ENCODE data around the gene ZSWIM4. TPM values are rescaled to one million over a fixed set of nuclear protein-coding genes. Genes with fewer than 3 reads are reported as not detected.
A peak's percentile ranks its signal among the peaks of the same experiment; 100 is the strongest.

ZSWIM4 gene
- total and polyA plus RNA-seq, 2 of the 4 experiments (the other 2 are of a cell fraction), result 2.2 to 6.2 TPM

DNA sequence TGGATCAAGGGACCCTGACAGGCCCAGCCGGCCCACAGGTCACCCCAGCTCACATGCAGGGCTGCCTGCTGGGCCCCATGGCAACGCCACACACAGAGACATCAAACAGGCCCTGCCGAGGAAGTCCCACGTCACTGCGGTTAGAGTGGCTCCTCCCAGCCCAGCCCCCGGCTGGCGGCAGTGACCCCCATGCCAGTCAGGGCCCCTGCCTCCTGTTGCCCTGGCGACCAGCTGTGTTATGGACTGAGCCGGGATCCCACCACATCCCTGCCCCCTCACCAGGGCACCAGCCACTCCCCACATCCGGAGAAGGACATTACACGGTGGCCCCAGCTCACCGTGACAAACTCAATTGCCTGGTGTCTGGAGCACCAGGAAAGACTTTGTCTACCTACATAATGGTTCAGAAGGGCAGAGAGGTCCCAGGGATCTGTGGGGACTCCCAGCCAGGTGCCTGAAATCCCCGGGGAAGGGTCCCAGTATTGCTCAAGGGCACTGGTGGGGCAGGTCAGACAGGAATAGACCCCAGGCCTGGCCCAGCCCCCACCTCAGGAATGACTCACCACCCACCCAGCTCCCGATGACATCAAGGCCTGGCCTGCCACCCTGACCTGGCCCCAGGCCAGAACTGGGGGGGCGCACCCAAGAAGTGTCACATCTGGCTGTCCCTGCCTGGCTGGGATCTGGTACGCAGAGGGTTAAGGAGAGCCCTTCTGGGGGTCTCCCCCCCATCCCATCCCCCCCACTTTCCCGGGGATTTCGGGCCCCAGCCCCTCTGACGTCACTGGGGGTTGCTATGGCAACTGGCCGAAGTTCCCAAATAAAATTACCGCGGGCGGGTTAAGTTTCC lies 51.5 kb downstream of the ZSWIM4 start:
- POLR2A ChIA-PET (ENCODE audit: unreplicated experiment), result interaction anchor here (0.5 to 1.1 kb wide), 4 partner anchors 9 to 663 kb away, joined by 3 to 12 read pairs (median 7); no protein-coding TSS in a partner anchor
- TF ChIP-seq RAD21 (IDR thresholded peaks at IDR 0.05; ENCODE audit: low read length), result 0 out of 2 replicates have a peak, but pooled peaks have one; percentile 12
- peak; percentile 19; the same call in 1 of the 2 replicates for TF ChIP-seq USF2 (IDR thresholded peaks at IDR 0.05; ENCODE audit: low read depth, low read length)
- TF ChIP-seq MAFK (IDR thresholded peaks at IDR 0.05; ENCODE audit: low read depth, low read length), result no peak
- no peak for TF ChIP-seq POLR2A (IDR thresholded peaks at IDR 0.05; ENCODE audit: low read depth, low read length)
- TF ChIP-seq FOS (IDR thresholded peaks at IDR 0.05; ENCODE audit: low read depth, low read length), result peak; percentile 90
- TF ChIP-seq, protein P1, sequence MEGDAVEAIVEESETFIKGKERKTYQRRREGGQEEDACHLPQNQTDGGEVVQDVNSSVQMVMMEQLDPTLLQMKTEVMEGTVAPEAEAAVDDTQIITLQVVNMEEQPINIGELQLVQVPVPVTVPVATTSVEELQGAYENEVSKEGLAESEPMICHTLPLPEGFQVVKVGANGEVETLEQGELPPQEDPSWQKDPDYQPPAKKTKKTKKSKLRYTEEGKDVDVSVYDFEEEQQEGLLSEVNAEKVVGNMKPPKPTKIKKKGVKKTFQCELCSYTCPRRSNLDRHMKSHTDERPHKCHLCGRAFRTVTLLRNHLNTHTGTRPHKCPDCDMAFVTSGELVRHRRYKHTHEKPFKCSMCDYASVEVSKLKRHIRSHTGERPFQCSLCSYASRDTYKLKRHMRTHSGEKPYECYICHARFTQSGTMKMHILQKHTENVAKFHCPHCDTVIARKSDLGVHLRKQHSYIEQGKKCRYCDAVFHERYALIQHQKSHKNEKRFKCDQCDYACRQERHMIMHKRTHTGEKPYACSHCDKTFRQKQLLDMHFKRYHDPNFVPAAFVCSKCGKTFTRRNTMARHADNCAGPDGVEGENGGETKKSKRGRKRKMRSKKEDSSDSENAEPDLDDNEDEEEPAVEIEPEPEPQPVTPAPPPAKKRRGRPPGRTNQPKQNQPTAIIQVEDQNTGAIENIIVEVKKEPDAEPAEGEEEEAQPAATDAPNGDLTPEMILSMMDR (conservative IDR thresholded peaks at IDR 0.05; ENCODE audit: low read depth, low read length), result no peak
- peak; percentile 32; the same call in 1 of the 2 replicates for TF ChIP-seq RFX5 (IDR thresholded peaks at IDR 0.05; ENCODE audit: low read depth, low read length)
- TF ChIP-seq RCOR1 (IDR thresholded peaks at IDR 0.05; ENCODE audit: insufficient replicate concordance, low read length), result peak; percentile 29
- no peak for TF ChIP-seq CHD1 (IDR thresholded peaks at IDR 0.05; ENCODE audit: low read depth, low read length)
- TF ChIP-seq NFE2L2 (IDR thresholded peaks at IDR 0.05; ENCODE audit: low read depth, low read length), result 0 out of 2 replicates have a peak, but pooled peaks have one; percentile 26
- peak; percentile 94 for TF ChIP-seq MAZ (IDR thresholded peaks at IDR 0.05; ENCODE audit: borderline replicate concordance, low read depth, low read length)
- TF ChIP-seq MXI1 (IDR thresholded peaks at IDR 0.05; ENCODE audit: borderline replicate concordance, low read depth, low read length), result 0 out of 2 replicates have a peak, but pooled peaks have one; percentile 32
- peak; percentile 84 for TF ChIP-seq CEBPB (IDR thresholded peaks at IDR 0.05; ENCODE audit: low read depth, low read length)
- no peak for TF ChIP-seq SMC3 (IDR thresholded peaks at IDR 0.05; ENCODE audit: low read depth, low read length)

More for the DNA sequence above, 51.5 kb downstream of the ZSWIM4 start:
- Histone ChIP-seq H2BK120ac (ENCODE audit: low read depth, low read length) (peak overlapping the region; percentile 99), H3K27me3 (ENCODE audit: control insufficient read depth, insufficient read depth, low read length) (no peaks in the 10 kb centered on the region), H4K91ac (ENCODE audit: insufficient read depth, low read depth, low read length) (peak overlapping the region; percentile 97), H4K5ac (ENCODE audit: low read depth, low read length) (peak overlapping the region; percentile 94), H3K9me1 (ENCODE audit: insufficient read depth, low read length) (peaks cover 12% of the 10 kb centered on the region; the same call in 1 of the 2 replicates), H3K27ac (ENCODE audit: insufficient read depth, low read length) (peak overlapping the region; percentile 99), H3K56ac (ENCODE audit: extremely low read depth, insufficient read depth, low read length) (peak overlapping the region; percentile 89), H3K14ac (replicated peaks; ENCODE audit: low read depth, low read length) (peak overlapping the region; percentile 82), H3K9ac (ENCODE audit: low read depth, low read length) (peak overlapping the region; percentile 39), H3K36me3 (ENCODE audit: control insufficient read depth, insufficient read depth, low read length) (no peaks in the 10 kb centered on the region), H3K4me3 (ENCODE audit: insufficient read depth, low read depth, low read length) (peak overlapping the region; percentile 6; the same call in 1 of the 2 replicates), H2AK5ac (ENCODE audit: low read depth, low read length) (peak overlapping the region; percentile 96), H3K4me1 (ENCODE audit: control insufficient read depth, insufficient read depth, low read length) (peaks cover 39% of the 10 kb centered on the region), H2BK15ac (ENCODE audit: low read depth, low read length) (peak overlapping the region; percentile 87), H3K79me1 (ENCODE audit: low read depth in 1 of 2, low read length in 2 of 2) (peaks cover 17 to 62% of the 10 kb centered on the region in 2 experiments), H2BK5ac (ENCODE audit: low read depth, low read length, poor library complexity, severe bottlenecking) (peak overlapping the region; percentile 99), H3K18ac (ENCODE audit: low read depth, low read length) (peak overlapping the region; percentile 96), H3K4me2 (ENCODE audit: low read depth, low read length) (peak overlapping the region; percentile 76), H3K4ac (ENCODE audit: low read depth, low read length) (peak overlapping the region; percentile 91), H4K20me1 (ENCODE audit: insufficient read depth, low read length) (peaks cover 13% of the 10 kb centered on the region), H3K9me3 (ENCODE audit: control insufficient read depth, insufficient read depth, low read length) (no peaks in the 10 kb centered on the region), H2AFZ (replicated peaks; ENCODE audit: low read length, poor library complexity) (peak overlapping the region; percentile 76), H3K23ac (ENCODE audit: low read depth, low read length) (peak overlapping the region; percentile 95), H2BK20ac (ENCODE audit: low read depth, low read length) (peak overlapping the region; percentile 92), H2AK9ac (replicated peaks; ENCODE audit: low read depth, low read length, poor library complexity) (peak overlapping the region; percentile 90), H4K8ac (ENCODE audit: low read depth in 2 of 2, low read length in 2 of 2) (peak overlapping the region; percentile 84 to 86)
- WGBS, 2 experiments (ENCODE audit: extremely low coverage in 2 of 2, insufficient read length in 1 of 2), result 0% methylated on average over 3 of the region's 23 CpGs; no CpG with 5 or more reads in 1 of the 2 experiments
- CTCF ChIA-PET, result interaction anchor here (1.5 kb wide), 1 partner anchor 15 kb away, joined by 7 read pairs; no protein-coding TSS in a partner anchor
- in situ Hi-C loops (cut with MboI; ENCODE audit: low sequenced_read_pairs), result loop anchor here (10.0 to 25.0 kb wide), 2 partner anchors 692 to 1059 kb away; partner anchors contain the start of genes HOOK2, IER2, JUNB and STX10
- intact Hi-C loops (cut with micrococcal nuclease), result no loop called here
- BruUV-seq (replicated peaks), result no TSS peak
- DNase-seq, result peak; percentile 93
- ATAC-seq (ENCODE audit: low read depth), result peak; percentile 13
- dilution Hi-C loops (cut with HindIII; ENCODE audit: low sequenced_read_pairs, unreplicated experiment), result no loop called here
